Thoracic aorta (tissue), 2 donors: ENCODE data around the gene LMX1B. TPM values are rescaled to one million over a fixed set of nuclear protein-coding genes. Genes with fewer than 3 reads are reported as not detected.

Experiments used
- ATAC-seq: fragments of 150-250 bp; one replicate; pipeline ENCODE4 v1.8.0; 2017; ENCODE audit warnings: low read depth; ENCODE audit not compliant: insufficient number of reproducible peaks, low FRiP score
- DNase-seq: peaks from one replicate; pipeline ENCODE4 v3.0.0-alpha.2; 2020; ENCODE audit warnings: low spot score
- H3K27ac ChIP-seq, 2 donors: fragments of 200-600 bp; sonication (generic); 1 replicate in 1 of 2; 2 replicates in 1 of 2; pipeline ENCODE4 v1.5.1; 2016; ENCODE audit warnings: mild to moderate bottlenecking in 2 of 2, moderate library complexity in 2 of 2
- H3K27me3 ChIP-seq: fragments of 200-600 bp; sonication (generic); replicated peaks from 2 replicates; pipeline ENCODE4 v1.6.0; 2016; ENCODE audit warnings: mild to moderate bottlenecking; ENCODE audit not compliant: insufficient read depth
- H3K36me3 ChIP-seq: fragments of 200-600 bp; sonication (generic); one replicate; pipeline ENCODE4 v1.5.1; 2016
- H3K4me1 ChIP-seq, 2 donors: fragments of 200-600 bp; sonication (generic); 1 replicate in 1 of 2; 2 replicates in 1 of 2; pipeline versions ENCODE4 v1.5.1 to v1.6.0; 2016; ENCODE audit warnings: low read depth in 2 of 2, mild to moderate bottlenecking in 1 of 2; ENCODE audit not compliant: control insufficient read depth in 1 of 2
- H3K4me3 ChIP-seq: fragments of 200-600 bp; sonication (generic); 2 replicates; pipeline ENCODE4 v1.5.1; 2016; ENCODE audit warnings: mild to moderate bottlenecking
- H3K9me3 ChIP-seq: fragments of 200-600 bp; sonication (generic); 2 replicates; pipeline ENCODE4 v1.5.1; 2016
- CTCF ChIP-seq: fragments of 200-600 bp; sonication (generic); IDR thresholded peaks from one replicate; pipeline ENCODE4 v1.5.1; 2019; ENCODE audit warnings: antibody characterized with exemption
- total RNA-seq, 2 donors: library from RNA; depleted of rRNA; stranded (reverse); fragments of >200 nt; gene quantifications; one replicate each; pipeline versions ENCODE4 v1.1.0 to v1.2.3, GENCODE V29; 2016

Gene LMX1B
- total RNA-seq, 2 donors from 2014 or later, result not detected

GRCh38 chr9:126586236-126586635 is 27.5 kb upstream of the LMX1B start:
- no peak overlapping the region for H3K27ac ChIP-seq
- DNase-seq, result no peak
- TF ChIP-seq CTCF, result no peak

GRCh38 chr9:126587187-126588185 is 26.2 kb upstream of the LMX1B start:
- no peak overlapping the region for H3K27ac ChIP-seq
- H3K27me3 ChIP-seq, result no peaks in the 10 kb centered on the region
- no peak overlapping the region for H3K4me3 ChIP-seq
- peaks cover 6 to 15% of the 10 kb centered on the region in 2 donors for H3K4me1 ChIP-seq
- DNase-seq, result no peak
- TF ChIP-seq CTCF, result no peak
- no peaks in the 10 kb centered on the region for H3K36me3 ChIP-seq
- no peak for ATAC-seq
- no peaks in the 10 kb centered on the region for H3K9me3 ChIP-seq

More at GRCh38 chr9:126586236-126586635, 27.5 kb upstream of the LMX1B start:
- Histone ChIP-seq H3K27me3 (no peaks in the 10 kb centered on the region), H3K4me3 (no peak overlapping the region), H3K4me1 (peaks cover 6 to 15% of the 10 kb centered on the region in 2 donors), H3K36me3 (no peaks in the 10 kb centered on the region), H3K9me3 (no peaks in the 10 kb centered on the region)
- no peak for ATAC-seq

- no peak for TF ChIP-seq CTCF
- no peak for DNase-seq
- Histone ChIP-seq H3K27me3 (no peaks in the 10 kb centered on the region), H3K4me1 (peaks cover 6 to 15% of the 10 kb centered on the region in 2 donors), H3K36me3 (no peaks in the 10 kb centered on the region), H3K9me3 (no peaks in the 10 kb centered on the region), H3K27ac (no peak overlapping the region), H3K4me3 (no peak overlapping the region)
- no peak for ATAC-seq
These were observed 25.1 kb upstream of the LMX1B start for GRCh38 chr9:126588491-126589168.

- Histone ChIP-seq H3K36me3 (no peaks in the 10 kb centered on the region), H3K27me3 (no peaks in the 10 kb centered on the region), H3K27ac (no peak overlapping the region), H3K4me3 (no peak overlapping the region), H3K9me3 (no peaks in the 10 kb centered on the region), H3K4me1 (peaks cover 6 to 15% of the 10 kb centered on the region in 2 donors)
- ATAC-seq, result no peak
- no peak for DNase-seq
- TF ChIP-seq CTCF, result no peak
These were observed 24.4 kb upstream of the LMX1B start for GRCh38 chr9:126589349-126589748.

- peaks cover 6 to 15% of the 10 kb centered on the region in 2 donors for H3K4me1 ChIP-seq
- no peaks in the 10 kb centered on the region for H3K36me3 ChIP-seq
- no peak for ATAC-seq
- DNase-seq, result no peak
- H3K9me3 ChIP-seq, result no peaks in the 10 kb centered on the region
- H3K4me3 ChIP-seq, result no peak overlapping the region
- no peaks in the 10 kb centered on the region for H3K27me3 ChIP-seq
- no peak overlapping the region for H3K27ac ChIP-seq
- no peak for TF ChIP-seq CTCF
These were observed 22.6 kb upstream of the LMX1B start for GRCh38 chr9:126591083-126591482.
